WTC11 (cell line): ENCODE measurements around the gene SELENOP. TPM values are rescaled to one million over a fixed set of nuclear protein-coding genes. Genes with fewer than 3 reads are reported as not detected.

Source experiments
- ATAC-seq: fragments of 200-7000 bp; cut with Tn5 transposase; 2 replicates; pipeline ENCODE4 v1.10.0; 2021; ENCODE audit warnings: mild to moderate bottlenecking, moderate library complexity
- CTCF ChIA-PET: fragments of 300-600 bp; sonication (Branson Sonifier 250); formaldehyde crosslinking; loops from one replicate; lab custom pipeline; 2021; ENCODE audit warnings: antibody characterized with exemption; lab: Charles Lee
- POLR2A ChIA-PET: fragments of 350-600 bp; sonication (Branson Sonifier 250); formaldehyde crosslinking; loops from one replicate; lab custom pipeline; 2021; ENCODE audit warnings: antibody characterized with exemption; lab: Charles Lee
- DNase-seq: peaks from one replicate; pipeline ENCODE4 v3.0.0; 2021; ENCODE audit warnings: low spot score
- H3K27ac Mint-ChIP-seq: 2 replicates; pipeline ENCODE4 v1.8.0; 2021; ENCODE audit warnings: mixed read lengths
- H3K27me3 Mint-ChIP-seq: 2 replicates; pipeline ENCODE4 v1.8.0; 2021; ENCODE audit warnings: low read depth, mild to moderate bottlenecking, moderate library complexity, mixed read lengths
- H3K36me3 Mint-ChIP-seq: 2 replicates; pipeline ENCODE4 v1.8.0; 2021; ENCODE audit warnings: mixed read lengths
- H3K4me1 Mint-ChIP-seq: 2 replicates; pipeline ENCODE4 v1.8.0; 2022; ENCODE audit warnings: mixed read lengths
- H3K4me3 Mint-ChIP-seq: 2 replicates; pipeline ENCODE4 v1.8.0; 2021; ENCODE audit warnings: mild to moderate bottlenecking, moderate library complexity, mixed read lengths
- H3K9me3 Mint-ChIP-seq: 2 replicates; pipeline ENCODE4 v1.8.0; 2021; ENCODE audit warnings: mixed read lengths
- ATF1 ChIP-seq: sonication (generic); formaldehyde crosslinking; IDR thresholded peaks from 2 replicates; pipeline ENCODE4 v1.8.1; 2023; ENCODE audit warnings: mild to moderate bottlenecking, moderate library complexity, missing genetic modification reagents
- ATF2 ChIP-seq: sonication (generic); formaldehyde crosslinking; IDR thresholded peaks from 2 replicates; pipeline ENCODE4 v1.8.1; 2022; ENCODE audit warnings: low read depth, missing genetic modification reagents, borderline replicate concordance
- ATF6 ChIP-seq: sonication (generic); formaldehyde crosslinking; IDR thresholded peaks from 2 replicates; pipeline ENCODE4 v1.8.1; 2023; ENCODE audit warnings: mild to moderate bottlenecking, missing genetic modification reagents
- CDX4 ChIP-seq: fragments of 250-450 bp; sonication (Bioruptor Pico); IDR thresholded peaks from 2 replicates; pipeline ENCODE4 v1.9.0; 2021; ENCODE audit warnings: moderate library complexity, mild to moderate bottlenecking, inconsistent platforms, borderline replicate concordance
- CREM ChIP-seq: sonication (generic); formaldehyde crosslinking; IDR thresholded peaks from 2 replicates; pipeline ENCODE4 v1.8.1; 2022; ENCODE audit warnings: mild to moderate bottlenecking, missing genetic modification reagents, moderate library complexity
- E2F5 ChIP-seq: sonication (generic); formaldehyde crosslinking; IDR thresholded peaks from 2 replicates; pipeline ENCODE4 v1.8.1; 2022; ENCODE audit warnings: mild to moderate bottlenecking, moderate library complexity, missing genetic modification reagents
- JUN ChIP-seq: sonication (generic); formaldehyde crosslinking; IDR thresholded peaks from 2 replicates; pipeline ENCODE4 v1.8.0; 2023; ENCODE audit warnings: mild to moderate bottlenecking, missing genetic modification reagents
- RORB ChIP-seq: fragments of 250-450 bp; sonication (Bioruptor Pico); IDR thresholded peaks from 2 replicates; pipeline ENCODE4 v1.9.0; 2021; ENCODE audit warnings: mild to moderate bottlenecking
- SMAD4 ChIP-seq: sonication (generic); formaldehyde crosslinking; IDR thresholded peaks from 2 replicates; pipeline ENCODE4 v1.8.0; 2022; ENCODE audit warnings: mild to moderate bottlenecking, missing genetic modification reagents
- USF1 ChIP-seq: sonication (generic); formaldehyde crosslinking; IDR thresholded peaks from 2 replicates; pipeline ENCODE4 v1.8.0; 2022; ENCODE audit warnings: mild to moderate bottlenecking, missing genetic modification reagents
- ZBTB21 ChIP-seq: sonication (generic); formaldehyde crosslinking; IDR thresholded peaks from 2 replicates; pipeline ENCODE4 v1.8.1; 2023; ENCODE audit warnings: mild to moderate bottlenecking, missing genetic modification reagents, borderline replicate concordance
- ZNF317 ChIP-seq: sonication (generic); formaldehyde crosslinking; IDR thresholded peaks from 2 replicates; pipeline ENCODE4 v1.8.1; 2023; ENCODE audit warnings: low read depth, mild to moderate bottlenecking, moderate library complexity, missing genetic modification reagents, borderline replicate concordance
- ZNF532 ChIP-seq: fragments of 250-450 bp; sonication (Bioruptor Pico); IDR thresholded peaks from 2 replicates; pipeline ENCODE4 v1.9.0; 2021; ENCODE audit warnings: mild to moderate bottlenecking, borderline replicate concordance
- ZNF671 ChIP-seq: fragments of 250-450 bp; sonication (Bioruptor Pico); IDR thresholded peaks from 2 replicates; pipeline ENCODE4 v1.8.0; 2021; ENCODE audit warnings: mild to moderate bottlenecking
- total RNA-seq: library from RNA; stranded (reverse); gene quantifications from 3 replicates; pipeline ENCODE4 v1.2.3, GENCODE V29; 2021

Gene SELENOP
- total RNA-seq, 1 experiment from 2014 or later, result 13.2 TPM

- Mint-ChIP-seq H3K27ac (no peak overlapping the region), H3K27me3 (no peaks in the 10 kb centered on the region), H3K36me3 (peaks cover 9% of the 10 kb centered on the region; the same call in 1 of the 2 replicates), H3K9me3 (no peaks in the 10 kb centered on the region), H3K4me1 (no peaks in the 10 kb centered on the region), H3K4me3 (no peak overlapping the region)
- POLR2A ChIA-PET, result no interaction called here
- TF ChIP-seq ZBTB21 (CRISPR knock-in tag), result no peak
- no peak for TF ChIP-seq RORB (CRISPR knock-in tag)
- ATAC-seq (no peak), DNase-seq (no peak)
- CTCF ChIA-PET, result no interaction called here
These were observed 41.7 kb downstream of the SELENOP start for GRCh38 chr5:42770003-42770402.

GRCh38 chr5:42768106-42768504 is 43.6 kb downstream of the SELENOP start:
- ATAC-seq (no peak), DNase-seq (no peak)
- TF ChIP-seq ATF1 (CRISPR knock-in tag) (no peak), ATF6 (CRISPR knock-in tag) (no peak), CDX4 (CRISPR knock-in tag) (no peak), JUN (no peak), SMAD4 (CRISPR knock-in tag) (no peak), USF1 (CRISPR knock-in tag) (no peak), ZNF532 (CRISPR knock-in tag) (no peak), ATF2 (CRISPR knock-in tag) (no peak), ZNF317 (CRISPR knock-in tag) (no peak), E2F5 (CRISPR knock-in tag) (no peak), ZNF671 (no peak), CREM (no peak)
- Mint-ChIP-seq H3K27ac (no peak overlapping the region), H3K36me3 (peaks cover 22% of the 10 kb centered on the region), H3K4me3 (no peak overlapping the region), H3K4me1 (no peaks in the 10 kb centered on the region), H3K27me3 (no peaks in the 10 kb centered on the region), H3K9me3 (no peaks in the 10 kb centered on the region)
- ChIA-PET POLR2A (no interaction called here), CTCF (interaction anchor here (1.3 to 1.5 kb wide), 5 partner anchors 23 to 912 kb away, joined by 5 to 12 read pairs (median 8); partner anchors contain the start of gene GHR)
